Heart left ventricle (tissue), 13 donors: Measurements from ENCODE around the gene CBFA2T3.

Experiments
- CTCF ChIP-seq, 12 donors: fragments of 200-600 bp; sonication (generic) in 4 of 12; IDR thresholded peaks; one replicate each; pipeline versions ENCODE4 v1.5.0 to v1.8.0; 2018 to 2022; ENCODE audit warnings: antibody characterized with exemption in 12 of 12, mild to moderate bottlenecking in 5 of 12
- POLR2A ChIP-seq, 2 donors: fragments of 450-650 bp; IDR thresholded peaks; one replicate each; pipeline ENCODE4 v1.6.1; 2017; ENCODE audit warnings: antibody characterized with exemption in 2 of 2, mild to moderate bottlenecking in 2 of 2, moderate library complexity in 2 of 2
- donor health status: ischemic (EF 13 %, LVEDD 7.1; RV severe dilation, severe dysfunction).
- donor health status: DM: no; HTN: yes; CAD: no.
- donor health status: DM: no; HTN: no; CAD: no.
- donor health status: ischemic (EF 25% LVEDD 6.9; RV normal size, moderate dysfunction).
- donor health status: ischemic (EF 25% LVEDD 5.7; RV mildly dilated, moderate dysfunction).
- donor health status: ischemic (EF 35%, LVEDD 5.7; RV mildly dilated, moderate dysfunction).
- donor health status: nonischemic (EF 11% LVEDD 7.7; RV severe dilation, severe dysfunction).
- donor health status: DM: yes; HTN: yes; CAD: no.
- donor health status: PGD.
- donor health status: ischemic (EF 29% LVEDD 5.4; RV normal size, mild dysfunction).
- donor health status: nonischemic (EF 23%, LVEDD 6.1; RV moderate dilation, normal function).

- TF ChIP-seq POLR2A (IDR thresholded peaks at IDR 0.05) (no peak), CTCF (IDR thresholded peaks at IDR 0.05) (no peak)
Measured at GRCh38 chr16:88970050-88970449, 7.0 kb downstream of the CBFA2T3 start.
